PC-9 (cell line): ENCODE measurements around the gene JMJD1C.

Experiments
- CTCF ChIP-seq: fragments of 200-600 bp; sonication (generic); conservative IDR thresholded peaks from 2 replicates; pipeline ENCODE4 v1.6.1; 2017; ENCODE audit warnings: mixed run types, antibody characterized with exemption, mild to moderate bottlenecking, moderate library complexity
- EZH2 ChIP-seq: fragments of 200-600 bp; sonication (generic); IDR thresholded peaks from 2 replicates; pipeline ENCODE4 v1.8.0; 2017; ENCODE audit warnings: antibody characterized with exemption, low read depth

- TF ChIP-seq CTCF: peak; percentile 95
- TF ChIP-seq EZH2: no peak
Measured at GRCh38 chr10:63157845-63158624, 307.7 kb downstream of the JMJD1C start.
